Neural cell (in vitro differentiated cells): ENCODE measurements around the gene ZFR2. TPM values are rescaled to one million over a fixed set of nuclear protein-coding genes. Genes with fewer than 3 reads are reported as not detected.

Source experiments
- H2AFZ ChIP-seq: fragments of 200-600, 300-800 bp; sonication (generic), shearing (Covaris generic); 2 replicates; pipeline ENCODE4 v1.6.0; 2014; ENCODE audit warnings: low read depth, mild to moderate bottlenecking, antibody characterized with exemption, low read length, moderate library complexity
- H3F3A ChIP-seq: fragments of 200-600 bp; shearing (Covaris generic); 2 replicates; pipeline ENCODE4 v1.6.1; 2016; ENCODE audit warnings: mild to moderate bottlenecking, moderate library complexity, mixed read lengths, antibody characterized with exemption, low read length; ENCODE audit not compliant: insufficient read depth, poor library complexity, severe bottlenecking
- H3K27ac ChIP-seq: fragments of 200-600, 300-800 bp; sonication (generic), shearing (Covaris generic); 2 replicates; pipeline ENCODE4 v1.5.1; 2014; ENCODE audit warnings: mild to moderate bottlenecking, low read length, moderate library complexity
- H3K27me3 ChIP-seq: fragments of 300-800, 200-600 bp; sonication (generic), shearing (Covaris generic); 2 replicates; pipeline ENCODE4 v1.6.0; 2014; ENCODE audit warnings: mild to moderate bottlenecking, low read depth, low read length, moderate library complexity; ENCODE audit not compliant: insufficient read depth
- H3K36me3 ChIP-seq: fragments of 300-800, 200-600 bp; sonication (generic), shearing (Covaris generic); 2 replicates; pipeline ENCODE4 v1.5.1; 2014; ENCODE audit warnings: mild to moderate bottlenecking, antibody characterized with exemption, low read length, moderate library complexity; ENCODE audit not compliant: insufficient read depth
- H3K4me2 ChIP-seq: fragments of 300-800, 200-600 bp; sonication (generic), shearing (Covaris generic); 2 replicates; pipeline ENCODE4 v1.6.0; 2014; ENCODE audit warnings: mild to moderate bottlenecking, low read length
- H3K4me3 ChIP-seq: fragments of 300-800, 200-600 bp; sonication (generic), shearing (Covaris generic); 2 replicates; pipeline ENCODE4 v1.5.1; 2014; ENCODE audit warnings: mild to moderate bottlenecking, low read length, moderate library complexity
- H3K79me2 ChIP-seq: fragments of 200-600 bp; shearing (Covaris generic); replicated peaks from 2 replicates; pipeline ENCODE4 v1.6.0; 2014; ENCODE audit warnings: mild to moderate bottlenecking, low read length, moderate library complexity; ENCODE audit not compliant: insufficient read depth
- H3K9ac ChIP-seq: fragments of 300-800, 200-600 bp; sonication (generic), shearing (Covaris generic); 2 replicates; pipeline ENCODE4 v1.6.1; 2016; ENCODE audit warnings: mild to moderate bottlenecking, low read length, mixed read lengths
- H3K9me2 ChIP-seq: fragments of 200-600 bp; shearing (Covaris generic); 2 replicates; pipeline ENCODE4 v1.6.1; 2016; ENCODE audit warnings: mild to moderate bottlenecking, low read length, mixed read lengths; ENCODE audit not compliant: insufficient read depth
- H3K9me3 ChIP-seq: fragments of 200-600, 300-800 bp; sonication (generic), shearing (Covaris generic); 2 replicates; pipeline ENCODE4 v1.6.1; 2016; ENCODE audit warnings: mild to moderate bottlenecking, mixed run types, low read length, moderate library complexity, mixed read lengths
- H4K20me1 ChIP-seq: fragments of 200-600 bp; shearing (Covaris generic); 2 replicates; pipeline ENCODE4 v1.6.1; 2016; ENCODE audit warnings: mild to moderate bottlenecking, mixed run types; ENCODE audit not compliant: insufficient read depth
- CTCF ChIP-seq: fragments of 450-650 bp; IDR thresholded peaks from 2 replicates; pipeline ENCODE4 v1.5.1; 2014; ENCODE audit warnings: antibody characterized with exemption, mild to moderate bottlenecking, moderate library complexity; ENCODE audit not compliant: poor library complexity, severe bottlenecking
- EZH2 ChIP-seq: fragments of 200-600, 300-800 bp; shearing (Covaris generic), sonication (generic); IDR thresholded peaks from 2 replicates; pipeline ENCODE4 v1.6.1; 2014; ENCODE audit warnings: antibody characterized with exemption, low read length, borderline replicate concordance, mild to moderate bottlenecking; ENCODE audit not compliant: insufficient read depth, poor library complexity, severe bottlenecking
- POLR2AphosphoS5 ChIP-seq: IDR thresholded peaks from 2 replicates; pipeline ENCODE4 v1.6.1; 2012
- RAD21 ChIP-seq: fragments of 450-650 bp; conservative IDR thresholded peaks from 2 replicates; pipeline ENCODE4 v1.6.1; 2014; ENCODE audit warnings: antibody characterized with exemption, mild to moderate bottlenecking, moderate library complexity
- REST ChIP-seq: IDR thresholded peaks from 2 replicates; pipeline ENCODE4 v1.6.1; 2012; ENCODE audit warnings: borderline replicate concordance
- SMC3 ChIP-seq: fragments of 450-650 bp; conservative IDR thresholded peaks from 2 replicates; pipeline ENCODE4 v1.6.1; 2014; ENCODE audit warnings: antibody characterized with exemption, mild to moderate bottlenecking, moderate library complexity; ENCODE audit not compliant: poor library complexity
- TAF1 ChIP-seq: IDR thresholded peaks from 2 replicates; pipeline ENCODE4 v1.6.1; 2012; ENCODE audit warnings: low read depth
- polyA plus RNA-seq: library from polyadenylated mRNA; depleted of rRNA; stranded (reverse); fragments of >200 nt; gene quantifications from 2 replicates; pipeline ENCODE4 v1.2.3, GENCODE V29; 2014

ZFR2 gene
- polyA plus RNA-seq, 1 donor from 2014 or later: 9.0 TPM

- no peak overlapping the region for H3K4me2 ChIP-seq
- no peak overlapping the region for H3K4me3 ChIP-seq
- TF ChIP-seq EZH2 (no peak), CTCF (no peak)
- no peaks in the 10 kb centered on the region for H3F3A ChIP-seq
- H4K20me1 ChIP-seq: no peaks in the 10 kb centered on the region
- no peak overlapping the region for H3K9ac ChIP-seq
- peaks cover 1% of the 10 kb centered on the region for H3K9me3 ChIP-seq
- H3K79me2 ChIP-seq: no peaks in the 10 kb centered on the region
- no peaks in the 10 kb centered on the region for H3K27me3 ChIP-seq
- no peak overlapping the region for H3K27ac ChIP-seq
- no peak overlapping the region for H2AFZ ChIP-seq
- peaks cover 14% of the 10 kb centered on the region for H3K36me3 ChIP-seq
- no peaks in the 10 kb centered on the region for H3K9me2 ChIP-seq
Measured at GRCh38 chr19:3904233-3904632, 35.4 kb upstream of the ZFR2 start.

GRCh38 chr19:3902317-3902973 lies 33.6 kb upstream of the ZFR2 start:
- no peaks in the 10 kb centered on the region for H3F3A ChIP-seq
- H3K4me2 ChIP-seq: no peak overlapping the region
- H2AFZ ChIP-seq: no peak overlapping the region
- H3K36me3 ChIP-seq: peaks cover 18% of the 10 kb centered on the region
- no peak overlapping the region for H3K9ac ChIP-seq
- no peaks in the 10 kb centered on the region for H3K9me2 ChIP-seq
- no peak for TF ChIP-seq TAF1
- TF ChIP-seq REST: no peak
- TF ChIP-seq RAD21: no peak
- H3K9me3 ChIP-seq: peaks cover 4% of the 10 kb centered on the region
- H4K20me1 ChIP-seq: no peaks in the 10 kb centered on the region
- no peaks in the 10 kb centered on the region for H3K79me2 ChIP-seq
- H3K27ac ChIP-seq: no peak overlapping the region
- H3K27me3 ChIP-seq: no peaks in the 10 kb centered on the region
- no peak overlapping the region for H3K4me3 ChIP-seq

- no peak overlapping the region for H3K9ac ChIP-seq
- H2AFZ ChIP-seq: no peak overlapping the region
- no peaks in the 10 kb centered on the region for H3K27me3 ChIP-seq
- peaks cover 4% of the 10 kb centered on the region for H3K9me3 ChIP-seq
- H3F3A ChIP-seq: no peaks in the 10 kb centered on the region
- TF ChIP-seq SMC3: no peak
- TF ChIP-seq POLR2AphosphoS5: no peak
- no peak for TF ChIP-seq RAD21
- no peak for TF ChIP-seq TAF1
- H3K4me2 ChIP-seq: no peak overlapping the region
- H3K79me2 ChIP-seq: no peaks in the 10 kb centered on the region
- no peak overlapping the region for H3K27ac ChIP-seq
- H3K36me3 ChIP-seq: peaks cover 18% of the 10 kb centered on the region
- no peaks in the 10 kb centered on the region for H3K9me2 ChIP-seq
- no peaks in the 10 kb centered on the region for H4K20me1 ChIP-seq
- H3K4me3 ChIP-seq: no peak overlapping the region
Measured at GRCh38 chr19:3899531-3900294, 30.9 kb upstream of the ZFR2 start.
